Renal cortical epithelial cell (primary cell): Measurements from ENCODE around the gene KATNAL2. TPM values are rescaled to one million over a fixed set of nuclear protein-coding genes. Genes with fewer than 3 reads are reported as not detected.

Experiments
- DNase-seq: peaks from one replicate; pipeline ENCODE4 v3.0.0-alpha.2; 2011; ENCODE audit warnings: low read depth
- total RNA-seq: library from RNA; depleted of rRNA; stranded (reverse); fragments of >200 nt; gene quantifications from 2 replicates; pipeline ENCODE4 v1.2.3, GENCODE V29; 2014

The KATNAL2 gene
- total RNA-seq, 1 donor from 2014 or later = 10.3 TPM

DNA sequence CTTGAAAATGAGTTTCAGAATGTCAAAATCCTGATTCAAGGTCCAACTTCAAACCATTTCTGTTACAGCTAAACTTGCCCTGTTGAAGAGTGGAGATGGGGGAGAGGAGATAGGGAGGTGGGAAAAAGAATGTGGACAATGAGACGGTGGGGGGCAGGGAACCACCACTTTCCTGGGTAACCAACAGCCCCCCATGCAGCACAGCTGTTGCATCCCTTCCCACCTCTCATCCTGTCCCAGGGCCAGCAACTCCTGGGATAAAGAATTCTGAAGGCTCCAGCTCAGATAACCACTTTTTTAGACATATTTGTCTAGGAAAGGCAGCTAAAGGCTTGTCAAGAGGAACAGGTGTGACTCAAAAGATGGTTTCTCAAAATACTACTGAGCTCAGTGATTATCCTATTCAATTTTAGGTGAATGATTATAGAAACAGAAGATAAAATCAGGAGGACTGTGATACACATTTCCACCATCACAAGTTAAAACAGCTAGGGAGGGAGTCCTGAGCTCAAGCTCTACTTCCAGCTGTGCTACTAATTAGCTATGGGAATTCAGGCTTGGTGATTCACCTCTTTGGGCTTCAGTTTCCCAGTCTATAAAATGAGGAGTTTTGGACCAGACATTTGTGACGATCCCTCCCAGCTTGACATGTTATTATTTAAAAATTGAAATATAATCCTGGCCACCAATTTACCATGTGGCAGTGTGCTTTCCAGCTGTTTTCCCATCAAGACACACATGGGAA is 196.6 kb downstream of the KATNAL2 start:
- DNase-seq = peak; percentile 11

DNA sequence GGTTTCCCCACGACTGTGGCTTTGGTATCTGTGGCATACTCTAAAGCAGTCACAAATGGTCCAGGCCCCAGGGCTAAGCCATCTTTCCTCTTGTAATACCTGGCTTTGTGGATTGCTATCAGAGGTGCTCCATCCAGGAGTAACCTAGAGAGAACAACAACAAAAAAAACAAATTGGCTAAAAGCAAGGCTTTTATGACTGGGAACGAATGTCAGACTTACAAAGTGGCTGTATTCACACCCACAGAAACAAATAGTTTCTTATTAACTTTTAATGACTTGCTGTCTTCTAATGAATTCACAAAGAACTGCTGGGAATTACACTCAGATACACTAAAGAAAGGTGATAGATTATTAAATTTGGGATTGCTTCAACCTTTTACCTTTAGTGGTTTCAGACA is 197.8 kb downstream of the KATNAL2 start:
- peak; percentile 68 for DNase-seq

DNA sequence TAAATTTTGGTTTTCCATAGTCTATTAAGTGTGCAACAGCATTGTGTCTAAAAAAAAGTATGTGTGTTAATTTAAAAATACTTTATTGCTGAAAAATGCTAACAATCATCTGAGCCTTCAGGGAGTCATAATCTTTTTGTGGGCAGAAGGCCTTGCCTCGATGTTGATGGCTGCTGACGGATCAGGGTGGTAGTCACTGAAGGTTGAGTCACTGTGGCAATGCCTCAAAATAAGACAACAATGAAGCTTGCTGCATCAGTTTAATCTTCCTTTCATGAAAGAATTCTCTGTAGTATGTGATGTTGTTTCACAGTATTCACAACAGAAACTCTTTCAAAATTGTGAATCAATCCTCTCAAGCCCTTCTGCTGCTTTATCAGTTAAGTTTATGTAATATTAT is 201.6 kb downstream of the KATNAL2 start:
- DNase-seq = no peak

DNA sequence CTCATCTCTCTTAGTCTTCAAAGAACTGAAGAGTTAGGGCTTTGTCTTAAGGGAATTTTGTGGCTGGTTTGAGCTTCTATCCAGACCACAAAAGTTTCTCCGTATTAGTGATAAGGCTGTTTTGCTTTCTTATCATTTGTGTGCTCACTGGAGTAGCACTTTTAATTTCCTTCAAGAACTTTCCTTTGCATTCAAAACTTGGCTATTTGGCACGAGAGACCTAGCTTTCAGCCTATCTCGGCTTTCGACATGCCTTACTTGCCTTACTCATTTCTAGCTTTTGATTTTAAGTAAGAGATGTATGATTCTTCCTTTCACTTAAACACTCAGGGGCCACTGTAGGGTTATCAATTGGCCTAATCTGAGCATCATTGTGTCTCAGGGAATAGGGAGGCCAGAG is 203.0 kb downstream of the KATNAL2 start:
- no peak for DNase-seq

- DNase-seq = no peak
Observed at GRCh38 chr18:47121146-47121545, 203.7 kb downstream of the KATNAL2 start.

DNA sequence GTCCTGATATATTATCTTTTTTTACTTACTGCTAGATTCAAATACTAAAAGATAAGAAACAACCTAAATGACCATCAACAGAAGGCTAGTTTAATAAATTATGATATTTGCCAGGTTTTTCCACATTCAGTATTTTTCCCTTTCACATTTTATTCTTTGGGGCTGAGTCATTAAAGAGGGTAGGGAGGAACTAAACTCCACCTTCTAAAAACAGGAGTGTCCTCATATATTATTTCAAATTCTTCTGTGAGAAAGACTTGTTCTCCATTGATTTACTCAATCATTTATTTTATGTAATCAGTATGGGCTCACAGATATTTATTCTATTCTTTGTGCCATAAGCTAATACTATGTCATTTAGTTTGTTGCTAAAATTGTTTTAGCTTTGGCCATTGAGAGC is 223.9 kb downstream of the KATNAL2 start:
- no peak for DNase-seq

- no peak for DNase-seq
Observed at GRCh38 chr18:47143153-47143552, 225.8 kb downstream of the KATNAL2 start.

DNA sequence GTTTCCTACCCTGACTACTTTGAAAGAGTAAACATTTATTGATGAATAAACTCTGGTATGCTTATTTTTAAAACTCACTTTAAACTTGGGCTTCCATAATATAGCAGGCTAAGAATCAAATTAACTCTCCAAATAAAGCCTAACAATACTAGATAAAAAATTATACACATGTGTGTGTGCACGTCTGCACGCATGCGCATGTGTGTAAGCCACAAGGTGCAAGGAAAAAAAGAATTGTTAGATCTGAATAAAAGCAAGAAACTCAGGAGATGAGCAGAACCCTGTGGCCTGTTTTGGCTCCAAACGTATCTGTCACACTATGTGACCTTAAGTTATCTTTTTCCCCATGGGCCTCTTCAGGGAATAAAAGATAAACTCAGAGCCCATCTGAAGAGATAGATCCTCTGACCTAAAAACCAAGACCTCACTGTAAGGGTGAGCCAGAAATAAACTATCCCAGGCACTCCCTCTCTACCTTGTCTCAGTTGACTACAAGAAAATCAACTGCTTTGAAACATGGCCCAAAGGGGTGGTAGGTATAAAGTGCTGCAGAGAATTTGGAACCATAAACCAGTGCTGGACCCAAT is 226.6 kb downstream of the KATNAL2 start:
- DNase-seq = no peak

GRCh38 chr18:47146206-47146605 is 228.8 kb downstream of the KATNAL2 start:
- DNase-seq = no peak

GRCh38 chr18:47149457-47150028 is 232.1 kb downstream of the KATNAL2 start:
- DNase-seq = no peak

DNA sequence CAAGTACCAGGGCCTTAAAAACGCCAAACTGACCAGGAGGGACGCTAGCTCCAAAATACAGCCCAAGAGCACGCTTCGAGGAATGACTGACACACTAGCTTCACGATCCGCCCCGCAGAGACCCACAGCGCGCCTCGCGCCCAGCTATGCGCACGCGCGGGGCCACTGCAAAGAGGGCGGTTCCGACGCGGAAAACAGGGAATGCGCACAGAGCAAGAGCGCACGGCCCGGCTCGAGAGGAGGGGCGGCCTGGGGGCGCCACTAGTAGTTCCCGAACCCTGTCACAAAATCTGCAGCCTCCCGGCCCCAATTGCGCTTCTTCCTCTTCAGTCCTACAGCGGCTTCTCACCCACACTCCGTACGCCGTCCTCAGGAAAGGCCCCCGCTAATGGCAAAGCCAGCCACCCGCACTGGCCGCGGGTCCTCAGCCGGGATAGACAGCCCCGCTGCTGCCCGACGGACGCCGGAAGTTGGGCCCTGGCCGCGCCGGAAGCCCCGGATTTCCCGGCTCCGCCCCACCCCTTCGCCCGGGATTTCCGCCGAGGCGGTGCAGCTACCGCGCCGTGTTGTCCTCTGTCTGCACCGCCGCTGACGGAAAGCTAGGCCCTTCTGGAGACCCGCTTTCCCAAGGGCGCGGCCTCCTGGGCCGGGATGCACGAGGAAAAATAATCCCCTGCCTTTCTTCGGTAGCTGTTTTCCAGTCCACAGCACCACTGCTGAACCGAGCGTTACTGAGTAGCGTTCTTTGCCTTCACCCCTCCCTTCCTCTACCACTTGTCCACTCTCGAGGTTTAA is 232.8 kb downstream of the KATNAL2 start, which contains the start of gene HDHD2:
Gene HDHD2, minus strand, starts transcription at position 472 of the 795 bp plus-strand sequence. CDS start 14,061 bp downstream, outside the sequence.
- DNase-seq = peak; percentile 45

DNA sequence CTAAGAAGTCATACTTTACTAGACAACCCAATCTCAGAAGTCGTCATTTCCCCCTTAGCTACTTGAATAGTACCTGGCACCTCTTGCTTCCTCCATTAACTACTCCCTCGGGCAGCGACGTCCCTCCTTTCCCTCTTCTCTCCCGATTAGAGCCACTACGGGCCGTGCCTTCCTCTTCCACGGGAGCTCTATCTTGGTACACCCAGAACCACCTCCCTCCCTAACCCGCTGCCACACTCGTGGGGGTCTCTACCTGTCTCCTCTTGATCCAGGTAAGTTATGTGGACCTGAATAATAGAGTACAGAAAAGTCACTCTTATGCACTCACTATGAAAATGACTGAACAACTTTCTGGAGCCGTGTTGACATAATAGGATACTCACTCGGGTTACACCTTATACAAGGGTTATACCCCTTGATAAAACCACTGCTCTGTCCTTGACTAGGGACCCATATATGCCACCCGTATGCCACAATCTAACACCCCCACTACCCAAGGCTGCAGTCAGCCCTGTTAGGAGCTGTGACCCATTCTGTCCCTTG is 233.5 kb downstream of the KATNAL2 start:
- peak; percentile 5 for DNase-seq

GRCh38 chr18:47151439-47151838 is 234.0 kb downstream of the KATNAL2 start:
- no peak for DNase-seq

Other genes with a start within 250 kb of the KATNAL2 start
- gene ST8SIA5, start 160.5 kb upstream of the KATNAL2 start, total RNA-seq = under 0.01 and 0.75 TPM in 2 replicates
- gene PIAS2, start 95 bp upstream of the KATNAL2 start, total RNA-seq = 10.6 and 36.4 TPM in 2 replicates
- gene ELOA2, start 118.0 kb downstream of the KATNAL2 start, total RNA-seq = not detected in 2 replicates
- gene HDHD2, start 232.9 kb downstream of the KATNAL2 start, total RNA-seq = 23.1 and 39.5 TPM in 2 replicates